Measurements from ENCODE around the gene EPS8L2. TPM values are rescaled to one million over a fixed set of nuclear protein-coding genes. Genes with fewer than 3 reads are reported as not detected.

Gene EPS8L2
- total and polyA plus RNA-seq, 9 of the 15 experiments (the other 6 are each of a cell fraction or from before 2014, with no cell fraction given): 0.75 to 17.0 (median 3.7) TPM

DNA sequence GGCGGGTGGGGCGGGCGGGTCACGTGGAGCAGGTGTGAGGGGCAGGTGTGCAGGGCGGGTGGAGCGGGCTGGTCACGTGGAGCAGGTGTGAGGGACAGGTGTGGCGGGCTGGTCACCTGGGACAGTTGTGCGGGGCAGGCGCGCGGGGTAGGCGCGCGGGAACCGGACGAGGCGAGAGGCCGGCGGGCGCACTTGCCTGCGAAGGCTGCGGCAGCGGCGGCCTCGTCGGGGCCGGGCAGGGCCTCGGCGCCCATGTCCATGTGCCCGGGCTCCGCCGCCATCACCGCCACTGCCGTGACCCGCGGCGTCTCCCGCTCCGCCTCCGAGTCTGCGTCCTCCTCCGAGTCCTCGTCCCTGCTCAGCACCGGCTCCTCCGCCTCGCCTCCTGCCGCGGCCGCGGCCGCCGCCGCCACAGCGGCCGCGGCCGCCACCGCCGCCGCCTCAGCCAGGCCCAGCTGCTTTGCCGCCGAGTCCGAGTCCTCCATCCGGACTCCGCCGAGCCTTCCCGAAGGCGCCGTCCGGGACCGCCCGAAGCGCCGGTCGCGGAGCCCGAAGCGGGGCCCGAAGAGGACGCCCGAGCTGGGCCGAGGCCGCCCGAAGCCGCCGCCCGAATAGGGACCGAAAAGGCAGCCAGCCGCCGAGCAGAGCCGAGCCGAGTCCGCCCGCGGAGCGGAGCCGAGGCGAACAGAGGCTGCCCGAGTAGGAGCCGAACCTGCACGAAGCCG is 11.3 kb upstream of the EPS8L2 start, which contains the start of gene DEAF1 (continued):
- TF ChIP-seq, protein P1, sequence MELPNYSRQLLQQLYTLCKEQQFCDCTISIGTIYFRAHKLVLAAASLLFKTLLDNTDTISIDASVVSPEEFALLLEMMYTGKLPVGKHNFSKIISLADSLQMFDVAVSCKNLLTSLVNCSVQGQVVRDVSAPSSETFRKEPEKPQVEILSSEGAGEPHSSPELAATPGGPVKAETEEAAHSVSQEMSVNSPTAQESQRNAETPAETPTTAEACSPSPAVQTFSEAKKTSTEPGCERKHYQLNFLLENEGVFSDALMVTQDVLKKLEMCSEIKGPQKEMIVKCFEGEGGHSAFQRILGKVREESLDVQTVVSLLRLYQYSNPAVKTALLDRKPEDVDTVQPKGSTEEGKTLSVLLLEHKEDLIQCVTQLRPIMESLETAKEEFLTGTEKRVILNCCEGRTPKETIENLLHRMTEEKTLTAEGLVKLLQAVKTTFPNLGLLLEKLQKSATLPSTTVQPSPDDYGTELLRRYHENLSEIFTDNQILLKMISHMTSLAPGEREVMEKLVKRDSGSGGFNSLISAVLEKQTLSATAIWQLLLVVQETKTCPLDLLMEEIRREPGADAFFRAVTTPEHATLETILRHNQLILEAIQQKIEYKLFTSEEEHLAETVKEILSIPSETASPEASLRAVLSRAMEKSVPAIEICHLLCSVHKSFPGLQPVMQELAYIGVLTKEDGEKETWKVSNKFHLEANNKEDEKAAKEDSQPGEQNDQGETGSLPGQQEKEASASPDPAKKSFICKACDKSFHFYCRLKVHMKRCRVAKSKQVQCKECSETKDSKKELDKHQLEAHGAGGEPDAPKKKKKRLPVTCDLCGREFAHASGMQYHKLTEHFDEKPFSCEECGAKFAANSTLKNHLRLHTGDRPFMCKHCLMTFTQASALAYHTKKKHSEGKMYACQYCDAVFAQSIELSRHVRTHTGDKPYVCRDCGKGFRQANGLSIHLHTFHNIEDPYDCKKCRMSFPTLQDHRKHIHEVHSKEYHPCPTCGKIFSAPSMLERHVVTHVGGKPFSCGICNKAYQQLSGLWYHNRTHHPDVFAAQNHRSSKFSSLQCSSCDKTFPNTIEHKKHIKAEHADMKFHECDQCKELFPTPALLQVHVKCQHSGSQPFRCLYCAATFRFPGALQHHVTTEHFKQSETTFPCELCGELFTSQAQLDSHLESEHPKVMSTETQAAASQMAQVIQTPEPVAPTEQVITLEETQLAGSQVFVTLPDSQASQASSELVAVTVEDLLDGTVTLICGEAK (IDR thresholded peaks at IDR 0.05): no peak
- TF ChIP-seq, protein P1 (CRISPR knock-in tag; IDR thresholded peaks at IDR 0.05): no peak
- TF ChIP-seq GABPA (tag; conservative IDR thresholded peaks at IDR 0.05; ENCODE audit: low read depth): no peak
- no peak for TF ChIP-seq ASH1L (IDR thresholded peaks at IDR 0.05; ENCODE audit: borderline replicate concordance, low read depth, partially characterized antibody)
- TF ChIP-seq ETS2 (tag; IDR thresholded peaks at IDR 0.05; ENCODE audit: borderline replicate concordance, poor library complexity, severe bottlenecking): no peak
- TF ChIP-seq ETS1 (conservative IDR thresholded peaks at IDR 0.05; ENCODE audit: control insufficient read depth, low read depth, low read length): no peak
- TF ChIP-seq ZNF3 (CRISPR knock-in tag; IDR thresholded peaks at IDR 0.05): no peak
